ENCODE measurements around the gene TRIM65. TPM values are rescaled to one million over a fixed set of nuclear protein-coding genes. Genes with fewer than 3 reads are reported as not detected.

The TRIM65 gene
- total and polyA plus RNA-seq, 2 of the 13 experiments (the other 11 are each of a cell fraction or from before 2014, with no cell fraction given) = 10.3 to 22.4 TPM

- TF ChIP-seq ZGPAT (CRISPR knock-in tag; IDR thresholded peaks at IDR 0.05) (no peak), ZBTB33 (CRISPR knock-in tag; IDR thresholded peaks at IDR 0.05) (peak; percentile 40; the same call in 1 of the 2 replicates), TEAD2 (CRISPR knock-in tag; IDR thresholded peaks at IDR 0.05) (no peak), ZMYM4 (CRISPR knock-in tag; IDR thresholded peaks at IDR 0.05) (no peak), REL (CRISPR knock-in tag; conservative IDR thresholded peaks at IDR 0.05) (no peak), SKI (IDR thresholded peaks at IDR 0.05; ENCODE audit: partially characterized antibody) (peak; percentile 64), BRCA1 (CRISPR knock-in tag; IDR thresholded peaks at IDR 0.05) (no peak), TMF1 (CRISPR knock-in tag; IDR thresholded peaks at IDR 0.05; ENCODE audit: low read depth) (no peak), MIXL1 (CRISPR knock-in tag; IDR thresholded peaks at IDR 0.05) (no peak), NR2F1 (CRISPR knock-in tag; IDR thresholded peaks at IDR 0.05) (no peak), ZNF598 (CRISPR knock-in tag; IDR thresholded peaks at IDR 0.05; ENCODE audit: borderline replicate concordance) (no peak), RARA (CRISPR knock-in tag; IDR thresholded peaks at IDR 0.05) (0 out of 2 replicates have a peak, but pooled peaks have one; percentile 9), ZBTB7B (CRISPR knock-in tag; IDR thresholded peaks at IDR 0.05) (no peak)
- TF ChIP-seq, protein P1, sequence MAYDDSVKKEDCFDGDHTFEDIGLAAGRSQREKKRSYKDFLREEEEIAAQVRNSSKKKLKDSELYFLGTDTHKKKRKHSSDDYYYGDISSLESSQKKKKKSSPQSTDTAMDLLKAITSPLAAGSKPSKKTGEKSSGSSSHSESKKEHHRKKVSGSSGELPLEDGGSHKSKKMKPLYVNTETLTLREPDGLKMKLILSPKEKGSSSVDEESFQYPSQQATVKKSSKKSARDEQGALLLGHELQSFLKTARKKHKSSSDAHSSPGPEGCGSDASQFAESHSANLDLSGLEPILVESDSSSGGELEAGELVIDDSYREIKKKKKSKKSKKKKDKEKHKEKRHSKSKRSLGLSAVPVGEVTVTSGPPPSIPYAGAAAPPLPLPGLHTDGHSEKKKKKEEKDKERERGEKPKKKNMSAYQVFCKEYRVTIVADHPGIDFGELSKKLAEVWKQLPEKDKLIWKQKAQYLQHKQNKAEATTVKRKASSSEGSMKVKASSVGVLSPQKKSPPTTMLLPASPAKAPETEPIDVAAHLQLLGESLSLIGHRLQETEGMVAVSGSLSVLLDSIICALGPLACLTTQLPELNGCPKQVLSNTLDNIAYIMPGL (CRISPR knock-in tag; IDR thresholded peaks at IDR 0.05; ENCODE audit: borderline replicate concordance in 1 of 2, low read depth in 1 of 2) = no peak
- TF ChIP-seq, protein P2, sequence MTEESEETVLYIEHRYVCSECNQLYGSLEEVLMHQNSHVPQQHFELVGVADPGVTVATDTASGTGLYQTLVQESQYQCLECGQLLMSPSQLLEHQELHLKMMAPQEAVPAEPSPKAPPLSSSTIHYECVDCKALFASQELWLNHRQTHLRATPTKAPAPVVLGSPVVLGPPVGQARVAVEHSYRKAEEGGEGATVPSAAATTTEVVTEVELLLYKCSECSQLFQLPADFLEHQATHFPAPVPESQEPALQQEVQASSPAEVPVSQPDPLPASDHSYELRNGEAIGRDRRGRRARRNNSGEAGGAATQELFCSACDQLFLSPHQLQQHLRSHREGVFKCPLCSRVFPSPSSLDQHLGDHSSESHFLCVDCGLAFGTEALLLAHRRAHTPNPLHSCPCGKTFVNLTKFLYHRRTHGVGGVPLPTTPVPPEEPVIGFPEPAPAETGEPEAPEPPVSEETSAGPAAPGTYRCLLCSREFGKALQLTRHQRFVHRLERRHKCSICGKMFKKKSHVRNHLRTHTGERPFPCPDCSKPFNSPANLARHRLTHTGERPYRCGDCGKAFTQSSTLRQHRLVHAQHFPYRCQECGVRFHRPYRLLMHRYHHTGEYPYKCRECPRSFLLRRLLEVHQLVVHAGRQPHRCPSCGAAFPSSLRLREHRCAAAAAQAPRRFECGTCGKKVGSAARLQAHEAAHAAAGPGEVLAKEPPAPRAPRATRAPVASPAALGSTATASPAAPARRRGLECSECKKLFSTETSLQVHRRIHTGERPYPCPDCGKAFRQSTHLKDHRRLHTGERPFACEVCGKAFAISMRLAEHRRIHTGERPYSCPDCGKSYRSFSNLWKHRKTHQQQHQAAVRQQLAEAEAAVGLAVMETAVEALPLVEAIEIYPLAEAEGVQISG (CRISPR knock-in tag; IDR thresholded peaks at IDR 0.05) = 0 out of 2 replicates have a peak, but pooled peaks have one; percentile 21
- TF ChIP-seq, protein P3, sequence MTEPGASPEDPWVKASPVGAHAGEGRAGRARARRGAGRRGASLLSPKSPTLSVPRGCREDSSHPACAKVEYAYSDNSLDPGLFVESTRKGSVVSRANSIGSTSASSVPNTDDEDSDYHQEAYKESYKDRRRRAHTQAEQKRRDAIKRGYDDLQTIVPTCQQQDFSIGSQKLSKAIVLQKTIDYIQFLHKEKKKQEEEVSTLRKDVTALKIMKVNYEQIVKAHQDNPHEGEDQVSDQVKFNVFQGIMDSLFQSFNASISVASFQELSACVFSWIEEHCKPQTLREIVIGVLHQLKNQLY (CRISPR knock-in tag; IDR thresholded peaks at IDR 0.05) = no peak
- TF ChIP-seq, protein P4, sequence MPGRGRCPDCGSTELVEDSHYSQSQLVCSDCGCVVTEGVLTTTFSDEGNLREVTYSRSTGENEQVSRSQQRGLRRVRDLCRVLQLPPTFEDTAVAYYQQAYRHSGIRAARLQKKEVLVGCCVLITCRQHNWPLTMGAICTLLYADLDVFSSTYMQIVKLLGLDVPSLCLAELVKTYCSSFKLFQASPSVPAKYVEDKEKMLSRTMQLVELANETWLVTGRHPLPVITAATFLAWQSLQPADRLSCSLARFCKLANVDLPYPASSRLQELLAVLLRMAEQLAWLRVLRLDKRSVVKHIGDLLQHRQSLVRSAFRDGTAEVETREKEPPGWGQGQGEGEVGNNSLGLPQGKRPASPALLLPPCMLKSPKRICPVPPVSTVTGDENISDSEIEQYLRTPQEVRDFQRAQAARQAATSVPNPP (CRISPR knock-in tag; IDR thresholded peaks at IDR 0.05) = no peak
Measured at GRCh38 chr17:75922173-75922961, 25.6 kb upstream of the TRIM65 start (continued).

All from HepG2 (cell line).